Activated CD4-positive, alpha-beta T cell treated with anti-CD3 and anti-CD28 coated beads, Interleukin-2, amount 10 ng/mL, durations not matched to agents 7 days and 5 days (primary cell): Measurements from ENCODE around the gene CHID1. TPM values are rescaled to one million over a fixed set of nuclear protein-coding genes. Genes with fewer than 3 reads are reported as not detected.

Experiments
- CTCF ChIA-PET: fragments of 350-600 bp; sonication (Branson Sonifier 250); formaldehyde crosslinking; loops from one replicate; lab custom pipeline; 2021; ENCODE audit warnings: antibody characterized with exemption; lab: Charles Lee
- POLR2A ChIA-PET: fragments of 350-600 bp; sonication (Branson Sonifier 250); formaldehyde crosslinking; loops from one replicate; lab custom pipeline; 2021; ENCODE audit warnings: antibody characterized with exemption; lab: Charles Lee
- DNase-seq: peaks from one replicate; pipeline ENCODE4 v3.0.0-alpha.2; 2020
- H3K27ac Mint-ChIP-seq: one replicate; pipeline ENCODE4 v1.8.0; 2021; ENCODE audit warnings: mild to moderate bottlenecking, moderate library complexity, mixed read lengths
- H3K27me3 Mint-ChIP-seq: one replicate; pipeline ENCODE4 v1.8.0; 2021; ENCODE audit warnings: mixed read lengths
- H3K36me3 Mint-ChIP-seq: one replicate; pipeline ENCODE4 v1.8.0; 2021; ENCODE audit warnings: low read depth, mixed read lengths
- H3K4me1 Mint-ChIP-seq: one replicate; pipeline ENCODE4 v1.8.0; 2021; ENCODE audit warnings: mixed read lengths
- H3K4me3 Mint-ChIP-seq: one replicate; pipeline ENCODE4 v1.8.0; 2021; ENCODE audit warnings: mild to moderate bottlenecking, moderate library complexity, mixed read lengths
- H3K9me3 Mint-ChIP-seq: one replicate; pipeline ENCODE4 v1.8.0; 2021; ENCODE audit warnings: mixed read lengths
- total RNA-seq, 2 experiments: library from RNA; stranded (reverse); gene quantifications; one replicate each; pipeline ENCODE4 v1.2.3, GENCODE V29; 2021

The CHID1 gene
- total RNA-seq, 2 experiments from 2014 or later = 42.6 to 45.5 TPM

- Mint-ChIP-seq H3K4me1 (peaks cover 56% of the 10 kb centered on the region), H3K4me3 (no peak overlapping the region), H3K36me3 (peaks cover 13% of the 10 kb centered on the region), H3K9me3 (no peaks in the 10 kb centered on the region), H3K27ac (no peak overlapping the region), H3K27me3 (no peaks in the 10 kb centered on the region)
- no peak for DNase-seq
- POLR2A ChIA-PET = no interaction called here
- CTCF ChIA-PET = interaction anchor here (1.0 to 1.4 kb wide), 4 partner anchors 9 to 18 kb away, joined by 3 to 4 read pairs (median 4); partner anchors contain the start of gene CHID1
Measured at GRCh38 chr11:928786-929185, 18.2 kb upstream of the CHID1 start.

- ChIA-PET POLR2A (interaction anchor here (0.6 kb wide), 1 partner anchor 349 kb away, joined by 7 read pairs; no protein-coding TSS in a partner anchor), CTCF (interaction anchor here (0.6 to 1.3 kb wide), 5 partner anchors 8 to 121 kb away, joined by 3 to 4 read pairs (median 3); no protein-coding TSS in a partner anchor)
- H3K4me3 Mint-ChIP-seq = peak overlapping the region; percentile 80
- peaks cover 13% of the 10 kb centered on the region for H3K36me3 Mint-ChIP-seq
- peak; percentile 65 for DNase-seq
- H3K4me1 Mint-ChIP-seq = peaks cover 47% of the 10 kb centered on the region
- no peaks in the 10 kb centered on the region for H3K9me3 Mint-ChIP-seq
- peak overlapping the region; percentile 80 for H3K27ac Mint-ChIP-seq
- no peaks in the 10 kb centered on the region for H3K27me3 Mint-ChIP-seq
Measured at GRCh38 chr11:927871-928270, 17.3 kb upstream of the CHID1 start.

GRCh38 chr11:926341-926916 is 15.8 kb upstream of the CHID1 start:
- no peak for DNase-seq
- peaks cover 38% of the 10 kb centered on the region for H3K4me1 Mint-ChIP-seq
- POLR2A ChIA-PET = no interaction called here
- peak overlapping the region; percentile 80 for H3K27ac Mint-ChIP-seq
- no peaks in the 10 kb centered on the region for H3K27me3 Mint-ChIP-seq
- H3K9me3 Mint-ChIP-seq = no peaks in the 10 kb centered on the region
- CTCF ChIA-PET = no interaction called here
- peaks cover 13% of the 10 kb centered on the region for H3K36me3 Mint-ChIP-seq
- peak overlapping the region; percentile 80 for H3K4me3 Mint-ChIP-seq

- ChIA-PET POLR2A (no interaction called here), CTCF (interaction anchor here (0.8 to 2.0 kb wide), 7 partner anchors 9 to 79 kb away, joined by 3 to 13 read pairs (median 3); partner anchors contain the start of gene CHID1)
- Mint-ChIP-seq H3K4me3 (peak within 1 kb of the TSS; percentile 80), H3K27ac (peak within 1 kb of the TSS; percentile 80), H3K36me3 (peaks cover 13% of the 10 kb centered on the region), H3K27me3 (no peaks in the 10 kb centered on the region), H3K4me1 (peaks cover 31% of the 10 kb centered on the region), H3K9me3 (no peaks in the 10 kb centered on the region)
- DNase-seq = peak; percentile 86
Measured at GRCh38 chr11:925496-926301, 15.1 kb upstream of the CHID1 start, which contains the start of gene AP2A2. Gene AP2A2, plus strand, starts transcription at chr11:925870. Its CDS starts 152 bp downstream, at chr11:926022.

- Mint-ChIP-seq H3K4me3 (no peak overlapping the region), H3K36me3 (peaks cover 13% of the 10 kb centered on the region), H3K27me3 (no peaks in the 10 kb centered on the region), H3K9me3 (no peaks in the 10 kb centered on the region), H3K27ac (no peak overlapping the region), H3K4me1 (peaks cover 30% of the 10 kb centered on the region)
- ChIA-PET CTCF (interaction anchor here (0.6 to 2.0 kb wide), 8 partner anchors 9 to 107 kb away, joined by 3 to 13 read pairs (median 3); partner anchors contain the start of gene CHID1), POLR2A (no interaction called here)
- no peak for DNase-seq
Measured at GRCh38 chr11:925158-925495, 14.5 kb upstream of the CHID1 start.

GRCh38 chr11:924406-925157 is 14.0 kb upstream of the CHID1 start:
- CTCF ChIA-PET = interaction anchor here (0.6 to 2.0 kb wide), 8 partner anchors 9 to 107 kb away, joined by 3 to 13 read pairs (median 3); partner anchors contain the start of gene CHID1
- POLR2A ChIA-PET = no interaction called here
- no peaks in the 10 kb centered on the region for H3K27me3 Mint-ChIP-seq
- no peak overlapping the region for H3K4me3 Mint-ChIP-seq
- no peak for DNase-seq
- H3K4me1 Mint-ChIP-seq = peaks cover 28% of the 10 kb centered on the region
- H3K27ac Mint-ChIP-seq = no peak overlapping the region
- H3K36me3 Mint-ChIP-seq = peaks cover 13% of the 10 kb centered on the region
- no peaks in the 10 kb centered on the region for H3K9me3 Mint-ChIP-seq

GRCh38 chr11:923691-924405 is 13.2 kb upstream of the CHID1 start:
- CTCF ChIA-PET = interaction anchor here (2.0 kb wide), 1 partner anchor 13 kb away, joined by 13 read pairs; the partner anchor contains the start of gene CHID1
- Mint-ChIP-seq H3K4me3 (peak overlapping the region; percentile 25), H3K9me3 (no peaks in the 10 kb centered on the region), H3K4me1 (peaks cover 25% of the 10 kb centered on the region), H3K36me3 (peaks cover 9% of the 10 kb centered on the region), H3K27me3 (no peaks in the 10 kb centered on the region), H3K27ac (no peak overlapping the region)
- POLR2A ChIA-PET = no interaction called here
- DNase-seq = no peak

GRCh38 chr11:921921-922678 is 11.5 kb upstream of the CHID1 start:
- CTCF ChIA-PET = interaction anchor here (0.6 to 1.5 kb wide), 4 partner anchors 10 to 27 kb away, joined by 3 to 6 read pairs (median 4); no protein-coding TSS in a partner anchor
- Mint-ChIP-seq H3K4me3 (no peak overlapping the region), H3K9me3 (no peaks in the 10 kb centered on the region), H3K27me3 (no peaks in the 10 kb centered on the region), H3K4me1 (peaks cover 9% of the 10 kb centered on the region), H3K27ac (peak overlapping the region; percentile 50), H3K36me3 (peaks cover 3% of the 10 kb centered on the region)
- no peak for DNase-seq
- POLR2A ChIA-PET = no interaction called here

- H3K36me3 Mint-ChIP-seq = no peaks in the 10 kb centered on the region
- ChIA-PET CTCF (no interaction called here), POLR2A (no interaction called here)
- no peaks in the 10 kb centered on the region for H3K4me1 Mint-ChIP-seq
- H3K4me3 Mint-ChIP-seq = no peak overlapping the region
- H3K27ac Mint-ChIP-seq = no peak overlapping the region
- DNase-seq = no peak
- H3K27me3 Mint-ChIP-seq = no peaks in the 10 kb centered on the region
- H3K9me3 Mint-ChIP-seq = no peaks in the 10 kb centered on the region
Measured at GRCh38 chr11:917426-917825, 6.8 kb upstream of the CHID1 start.

- DNase-seq = no peak
- Mint-ChIP-seq H3K9me3 (no peaks in the 10 kb centered on the region), H3K27me3 (no peaks in the 10 kb centered on the region), H3K27ac (no peak overlapping the region), H3K4me3 (no peak overlapping the region), H3K4me1 (peaks cover 8% of the 10 kb centered on the region), H3K36me3 (no peaks in the 10 kb centered on the region)
- ChIA-PET CTCF (interaction anchor here (0.7 to 1.7 kb wide), 3 partner anchors 10 to 848 kb away, joined by 3 to 5 read pairs (median 3); partner anchors contain the start of gene AP2A2), POLR2A (no interaction called here)
Measured at GRCh38 chr11:914747-915501, 4.3 kb upstream of the CHID1 start.

- Mint-ChIP-seq H3K36me3 (no peaks in the 10 kb centered on the region), H3K27ac (no peak overlapping the region), H3K4me3 (no peak overlapping the region), H3K9me3 (no peaks in the 10 kb centered on the region), H3K27me3 (no peaks in the 10 kb centered on the region), H3K4me1 (peaks cover 15% of the 10 kb centered on the region)
- DNase-seq = no peak
- ChIA-PET POLR2A (no interaction called here), CTCF (no interaction called here)
Measured at GRCh38 chr11:914204-914603, 3.6 kb upstream of the CHID1 start.
